Measurements from ENCODE around the gene OLFML2B. TPM values are rescaled to one million over a fixed set of nuclear protein-coding genes. Genes with fewer than 3 reads are reported as not detected.

OLFML2B gene
- polyA plus RNA-seq, 2 of the 4 experiments (the other 2 are of a cell fraction) = 0.10 to 0.79 TPM

DNA sequence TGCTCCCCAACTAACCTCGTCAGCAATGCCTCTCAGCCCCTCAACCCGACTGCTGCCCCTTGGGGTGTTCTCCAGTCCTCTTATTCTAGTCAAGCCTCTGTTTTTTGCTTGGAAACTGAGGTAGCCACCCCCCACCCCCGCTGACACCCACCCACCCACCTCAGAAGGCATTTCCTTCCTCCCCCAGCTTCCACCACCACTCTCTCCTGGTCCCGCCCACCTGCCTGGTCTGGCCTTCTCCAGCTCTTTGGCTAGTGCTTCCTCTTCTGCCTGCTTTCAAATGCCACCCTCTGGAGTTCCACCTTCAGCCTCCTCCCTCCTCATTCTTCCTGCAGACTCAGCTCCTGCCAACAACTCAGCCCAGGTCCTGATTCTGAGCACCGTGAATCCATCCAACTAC, 35.3 kb downstream of the OLFML2B start:
- 43% methylated on average over 4 of the region's 5 CpGs for WGBS (ENCODE audit: missing lambda C conversion rate)
- FAIRE-seq (no peak), DNase-seq (ENCODE audit: low read depth in 1 of 2, low spot score in 1 of 2) (no peak), ATAC-seq (no peak)
- CTCF ChIA-PET = interaction anchor here (0.5 to 1.5 kb wide), 4 partner anchors 12 to 54 kb away, joined by 3 read pairs; no protein-coding TSS in a partner anchor
- Histone ChIP-seq H3K4me2 (no peak overlapping the region), H3K4me3 (no peak overlapping the region), H3K4me1 (no peaks in the 10 kb centered on the region), H3K9me3 (peaks cover 9% of the 10 kb centered on the region; the same call in 1 of the 3 replicates), H3K27ac (no peak overlapping the region)
- TF ChIP-seq, protein P1, sequence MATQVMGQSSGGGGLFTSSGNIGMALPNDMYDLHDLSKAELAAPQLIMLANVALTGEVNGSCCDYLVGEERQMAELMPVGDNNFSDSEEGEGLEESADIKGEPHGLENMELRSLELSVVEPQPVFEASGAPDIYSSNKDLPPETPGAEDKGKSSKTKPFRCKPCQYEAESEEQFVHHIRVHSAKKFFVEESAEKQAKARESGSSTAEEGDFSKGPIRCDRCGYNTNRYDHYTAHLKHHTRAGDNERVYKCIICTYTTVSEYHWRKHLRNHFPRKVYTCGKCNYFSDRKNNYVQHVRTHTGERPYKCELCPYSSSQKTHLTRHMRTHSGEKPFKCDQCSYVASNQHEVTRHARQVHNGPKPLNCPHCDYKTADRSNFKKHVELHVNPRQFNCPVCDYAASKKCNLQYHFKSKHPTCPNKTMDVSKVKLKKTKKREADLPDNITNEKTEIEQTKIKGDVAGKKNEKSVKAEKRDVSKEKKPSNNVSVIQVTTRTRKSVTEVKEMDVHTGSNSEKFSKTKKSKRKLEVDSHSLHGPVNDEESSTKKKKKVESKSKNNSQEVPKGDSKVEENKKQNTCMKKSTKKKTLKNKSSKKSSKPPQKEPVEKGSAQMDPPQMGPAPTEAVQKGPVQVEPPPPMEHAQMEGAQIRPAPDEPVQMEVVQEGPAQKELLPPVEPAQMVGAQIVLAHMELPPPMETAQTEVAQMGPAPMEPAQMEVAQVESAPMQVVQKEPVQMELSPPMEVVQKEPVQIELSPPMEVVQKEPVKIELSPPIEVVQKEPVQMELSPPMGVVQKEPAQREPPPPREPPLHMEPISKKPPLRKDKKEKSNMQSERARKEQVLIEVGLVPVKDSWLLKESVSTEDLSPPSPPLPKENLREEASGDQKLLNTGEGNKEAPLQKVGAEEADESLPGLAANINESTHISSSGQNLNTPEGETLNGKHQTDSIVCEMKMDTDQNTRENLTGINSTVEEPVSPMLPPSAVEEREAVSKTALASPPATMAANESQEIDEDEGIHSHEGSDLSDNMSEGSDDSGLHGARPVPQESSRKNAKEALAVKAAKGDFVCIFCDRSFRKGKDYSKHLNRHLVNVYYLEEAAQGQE (IDR thresholded peaks at IDR 0.05) = no peak
- TF ChIP-seq CBX8 (IDR thresholded peaks at IDR 0.05) (no peak), HOXB13 (CRISPR knock-in tag; IDR thresholded peaks at IDR 0.05; ENCODE audit: low read depth) (no peak), PHF8 (IDR thresholded peaks at IDR 0.05; ENCODE audit: borderline replicate concordance, low read depth) (no peak), BHLHE40 (IDR thresholded peaks at IDR 0.05; ENCODE audit: low read depth, low read length) (no peak), CEBPB (IDR thresholded peaks at IDR 0.05) (no peak), ESRRA (IDR thresholded peaks at IDR 0.05; ENCODE audit: borderline replicate concordance, low read length) (no peak), ZNF302 (CRISPR knock-in tag; IDR thresholded peaks at IDR 0.05) (no peak), POLR2A (IDR thresholded peaks at IDR 0.05; ENCODE audit: low read length) (no peak), ZFP36 (IDR thresholded peaks at IDR 0.05; ENCODE audit: borderline replicate concordance, partially characterized antibody) (no peak), NPAS2 (CRISPR knock-in tag; IDR thresholded peaks at IDR 0.05; ENCODE audit: borderline replicate concordance) (no peak), SMC3 (IDR thresholded peaks at IDR 0.05) (no peak), SREBF2 (IDR thresholded peaks at IDR 0.05) (no peak)
- TF ChIP-seq, protein P2, sequence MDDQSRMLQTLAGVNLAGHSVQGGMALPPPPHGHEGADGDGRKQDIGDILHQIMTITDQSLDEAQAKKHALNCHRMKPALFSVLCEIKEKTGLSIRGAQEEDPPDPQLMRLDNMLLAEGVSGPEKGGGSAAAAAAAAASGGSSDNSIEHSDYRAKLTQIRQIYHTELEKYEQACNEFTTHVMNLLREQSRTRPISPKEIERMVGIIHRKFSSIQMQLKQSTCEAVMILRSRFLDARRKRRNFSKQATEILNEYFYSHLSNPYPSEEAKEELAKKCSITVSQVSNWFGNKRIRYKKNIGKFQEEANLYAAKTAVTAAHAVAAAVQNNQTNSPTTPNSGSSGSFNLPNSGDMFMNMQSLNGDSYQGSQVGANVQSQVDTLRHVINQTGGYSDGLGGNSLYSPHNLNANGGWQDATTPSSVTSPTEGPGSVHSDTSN (IDR thresholded peaks at IDR 0.05) = no peak
- TF ChIP-seq, protein P3, sequence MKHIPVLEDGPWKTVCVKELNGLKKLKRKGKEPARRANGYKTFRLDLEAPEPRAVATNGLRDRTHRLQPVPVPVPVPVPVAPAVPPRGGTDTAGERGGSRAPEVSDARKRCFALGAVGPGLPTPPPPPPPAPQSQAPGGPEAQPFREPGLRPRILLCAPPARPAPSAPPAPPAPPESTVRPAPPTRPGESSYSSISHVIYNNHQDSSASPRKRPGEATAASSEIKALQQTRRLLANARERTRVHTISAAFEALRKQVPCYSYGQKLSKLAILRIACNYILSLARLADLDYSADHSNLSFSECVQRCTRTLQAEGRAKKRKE (CRISPR knock-in tag; IDR thresholded peaks at IDR 0.05; ENCODE audit: low read depth) = no peak
- TF ChIP-seq, protein P4, sequence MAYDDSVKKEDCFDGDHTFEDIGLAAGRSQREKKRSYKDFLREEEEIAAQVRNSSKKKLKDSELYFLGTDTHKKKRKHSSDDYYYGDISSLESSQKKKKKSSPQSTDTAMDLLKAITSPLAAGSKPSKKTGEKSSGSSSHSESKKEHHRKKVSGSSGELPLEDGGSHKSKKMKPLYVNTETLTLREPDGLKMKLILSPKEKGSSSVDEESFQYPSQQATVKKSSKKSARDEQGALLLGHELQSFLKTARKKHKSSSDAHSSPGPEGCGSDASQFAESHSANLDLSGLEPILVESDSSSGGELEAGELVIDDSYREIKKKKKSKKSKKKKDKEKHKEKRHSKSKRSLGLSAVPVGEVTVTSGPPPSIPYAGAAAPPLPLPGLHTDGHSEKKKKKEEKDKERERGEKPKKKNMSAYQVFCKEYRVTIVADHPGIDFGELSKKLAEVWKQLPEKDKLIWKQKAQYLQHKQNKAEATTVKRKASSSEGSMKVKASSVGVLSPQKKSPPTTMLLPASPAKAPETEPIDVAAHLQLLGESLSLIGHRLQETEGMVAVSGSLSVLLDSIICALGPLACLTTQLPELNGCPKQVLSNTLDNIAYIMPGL (CRISPR knock-in tag; IDR thresholded peaks at IDR 0.05; ENCODE audit: borderline replicate concordance) = no peak
- TF ChIP-seq, protein P5, sequence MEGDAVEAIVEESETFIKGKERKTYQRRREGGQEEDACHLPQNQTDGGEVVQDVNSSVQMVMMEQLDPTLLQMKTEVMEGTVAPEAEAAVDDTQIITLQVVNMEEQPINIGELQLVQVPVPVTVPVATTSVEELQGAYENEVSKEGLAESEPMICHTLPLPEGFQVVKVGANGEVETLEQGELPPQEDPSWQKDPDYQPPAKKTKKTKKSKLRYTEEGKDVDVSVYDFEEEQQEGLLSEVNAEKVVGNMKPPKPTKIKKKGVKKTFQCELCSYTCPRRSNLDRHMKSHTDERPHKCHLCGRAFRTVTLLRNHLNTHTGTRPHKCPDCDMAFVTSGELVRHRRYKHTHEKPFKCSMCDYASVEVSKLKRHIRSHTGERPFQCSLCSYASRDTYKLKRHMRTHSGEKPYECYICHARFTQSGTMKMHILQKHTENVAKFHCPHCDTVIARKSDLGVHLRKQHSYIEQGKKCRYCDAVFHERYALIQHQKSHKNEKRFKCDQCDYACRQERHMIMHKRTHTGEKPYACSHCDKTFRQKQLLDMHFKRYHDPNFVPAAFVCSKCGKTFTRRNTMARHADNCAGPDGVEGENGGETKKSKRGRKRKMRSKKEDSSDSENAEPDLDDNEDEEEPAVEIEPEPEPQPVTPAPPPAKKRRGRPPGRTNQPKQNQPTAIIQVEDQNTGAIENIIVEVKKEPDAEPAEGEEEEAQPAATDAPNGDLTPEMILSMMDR (IDR thresholded peaks at IDR 0.05) = no peak
- TF ChIP-seq, protein P6, sequence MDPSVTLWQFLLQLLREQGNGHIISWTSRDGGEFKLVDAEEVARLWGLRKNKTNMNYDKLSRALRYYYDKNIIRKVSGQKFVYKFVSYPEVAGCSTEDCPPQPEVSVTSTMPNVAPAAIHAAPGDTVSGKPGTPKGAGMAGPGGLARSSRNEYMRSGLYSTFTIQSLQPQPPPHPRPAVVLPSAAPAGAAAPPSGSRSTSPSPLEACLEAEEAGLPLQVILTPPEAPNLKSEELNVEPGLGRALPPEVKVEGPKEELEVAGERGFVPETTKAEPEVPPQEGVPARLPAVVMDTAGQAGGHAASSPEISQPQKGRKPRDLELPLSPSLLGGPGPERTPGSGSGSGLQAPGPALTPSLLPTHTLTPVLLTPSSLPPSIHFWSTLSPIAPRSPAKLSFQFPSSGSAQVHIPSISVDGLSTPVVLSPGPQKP (IDR thresholded peaks at IDR 0.05; ENCODE audit: low read depth, low read length) = no peak
- TF ChIP-seq, protein P7, sequence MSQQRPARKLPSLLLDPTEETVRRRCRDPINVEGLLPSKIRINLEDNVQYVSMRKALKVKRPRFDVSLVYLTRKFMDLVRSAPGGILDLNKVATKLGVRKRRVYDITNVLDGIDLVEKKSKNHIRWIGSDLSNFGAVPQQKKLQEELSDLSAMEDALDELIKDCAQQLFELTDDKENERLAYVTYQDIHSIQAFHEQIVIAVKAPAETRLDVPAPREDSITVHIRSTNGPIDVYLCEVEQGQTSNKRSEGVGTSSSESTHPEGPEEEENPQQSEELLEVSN (IDR thresholded peaks at IDR 0.05; ENCODE audit: borderline replicate concordance, low read depth) = no peak
- POLR2A ChIA-PET = no interaction called here
